HG03064 (cell line): ENCODE measurements around the gene RAB8A.
"Not testable (repeated sequence)": the region's sequence is repeated elsewhere in the genome, so short reads cannot be mapped to it uniquely, and the experiment has no call there.

Experiments
- ATAC-seq: cut with Tn5 transposase; IDR thresholded peaks from one replicate; pipeline ENCODE4 v1.9.1; 2021; ENCODE audit warnings: low read depth; ENCODE audit not compliant: unreplicated experiment

RAB8A gene

GRCh38 chr19:16106121-16106520 lies 5.6 kb upstream of the RAB8A start:
- no peak for ATAC-seq

- ATAC-seq = no peak
Measured at GRCh38 chr19:16111909-16112752, 442 bp downstream of the RAB8A start.

GRCh38 chr19:16112778-16113177 lies 1.1 kb downstream of the RAB8A start:
- no peak for ATAC-seq

GRCh38 chr19:16113727-16114126 lies 2.0 kb downstream of the RAB8A start:
- no peak for ATAC-seq

GRCh38 chr19:16115301-16116039 lies 3.8 kb downstream of the RAB8A start:
- no peak for ATAC-seq

- ATAC-seq = no peak
Measured at GRCh38 chr19:16116067-16116466, 4.4 kb downstream of the RAB8A start.

- ATAC-seq = no peak
Measured at GRCh38 chr19:16117594-16118033, 5.9 kb downstream of the RAB8A start.

GRCh38 chr19:16118489-16119033 lies 6.9 kb downstream of the RAB8A start:
- peak; percentile 70 for ATAC-seq

GRCh38 chr19:16119075-16119857 lies 7.6 kb downstream of the RAB8A start:
- ATAC-seq = not testable (repeated sequence)

- no peak for ATAC-seq
Measured at GRCh38 chr19:16121141-16121540, 9.5 kb downstream of the RAB8A start.

GRCh38 chr19:16121967-16122366 lies 10.3 kb downstream of the RAB8A start:
- no peak for ATAC-seq

- ATAC-seq = no peak
Measured at GRCh38 chr19:16124953-16125352, 13.3 kb downstream of the RAB8A start.

GRCh38 chr19:16125737-16126495 lies 14.2 kb downstream of the RAB8A start:
- no peak for ATAC-seq

GRCh38 chr19:16127080-16127479 lies 15.4 kb downstream of the RAB8A start:
- ATAC-seq = no peak

- no peak for ATAC-seq
Measured at GRCh38 chr19:16127776-16128371, 16.2 kb downstream of the RAB8A start.

GRCh38 chr19:16131648-16132047 lies 20.0 kb downstream of the RAB8A start:
- ATAC-seq = no peak

- no peak for ATAC-seq
Measured at GRCh38 chr19:16133818-16134217, 22.1 kb downstream of the RAB8A start.

GRCh38 chr19:16134510-16134909 lies 22.8 kb downstream of the RAB8A start:
- ATAC-seq = no peak

GRCh38 chr19:16135430-16136127 lies 23.9 kb downstream of the RAB8A start:
- ATAC-seq = no peak
